Activated CD4-positive, alpha-beta T cell treated with anti-CD3 and anti-CD28 coated beads, Interleukin-2, amount 10 ng/mL, durations not matched to agents 24 days and 14 days (primary cell): ENCODE data around the gene MAGI3. TPM values are rescaled to one million over a fixed set of nuclear protein-coding genes. Genes with fewer than 3 reads are reported as not detected.

ENCODE experiments used
- DNase-seq: peaks from one replicate; pipeline ENCODE4 v3.0.0; 2022
- H3K27ac Mint-ChIP-seq: one replicate; pipeline ENCODE4 v1.8.0; 2022; ENCODE audit warnings: mild to moderate bottlenecking, mixed read lengths
- H3K27me3 Mint-ChIP-seq: one replicate; pipeline ENCODE4 v1.8.0; 2022; ENCODE audit warnings: mixed read lengths
- H3K36me3 Mint-ChIP-seq: one replicate; pipeline ENCODE4 v1.8.0; 2022; ENCODE audit warnings: low read depth, mild to moderate bottlenecking, mixed read lengths
- H3K4me1 Mint-ChIP-seq: one replicate; pipeline ENCODE4 v1.8.0; 2021; ENCODE audit warnings: mixed read lengths
- H3K4me3 Mint-ChIP-seq: one replicate; pipeline ENCODE4 v1.8.0; 2022; ENCODE audit warnings: mild to moderate bottlenecking, moderate library complexity, mixed read lengths
- H3K9me3 Mint-ChIP-seq: one replicate; pipeline ENCODE4 v1.8.0; 2021; ENCODE audit warnings: mixed read lengths
- intact Hi-C: fragments of 100-400 bp; cut with micrococcal nuclease; formaldehyde crosslinking; loops from one replicate; pipeline ENCODE4 v1.15.1; 2023
- total RNA-seq: library from RNA; stranded (reverse); gene quantifications from 2 replicates; pipeline ENCODE4 v1.2.3, GENCODE V29; 2022

Gene MAGI3
- 3.7 and 3.8 TPM in 2 replicates for total RNA-seq

GRCh38 chr1:113389953-113390834, at the start of gene MAGI3:
Gene MAGI3, plus strand, starts transcription at chr1:113390515. Its CDS starts 519 bp downstream, at chr1:113391034.
- H3K27ac Mint-ChIP-seq, result peak within 1 kb of the TSS; percentile 74
- H3K4me3 Mint-ChIP-seq, result peak within 1 kb of the TSS; percentile 90
- no peaks in the 10 kb centered on the region for H3K36me3 Mint-ChIP-seq
- H3K9me3 Mint-ChIP-seq, result peaks cover 3% of the 10 kb centered on the region
- DNase-seq, result peak; percentile 99
- H3K4me1 Mint-ChIP-seq, result peaks cover 28% of the 10 kb centered on the region
- H3K27me3 Mint-ChIP-seq, result peaks cover 46% of the 10 kb centered on the region
- intact Hi-C loops, result loop anchor here (2.0 to 10.0 kb wide), 8 partner anchors 25 to 773 kb away; partner anchors contain the start of genes CAPZA1, LRIG2, RHOC and RSBN1

- intact Hi-C loops, result no loop called here
- DNase-seq, result no peak
- peaks cover 9% of the 10 kb centered on the region for H3K27me3 Mint-ChIP-seq
- H3K4me1 Mint-ChIP-seq, result no peaks in the 10 kb centered on the region
- peaks cover 6% of the 10 kb centered on the region for H3K9me3 Mint-ChIP-seq
- H3K4me3 Mint-ChIP-seq, result no peak overlapping the region
- no peaks in the 10 kb centered on the region for H3K36me3 Mint-ChIP-seq
- H3K27ac Mint-ChIP-seq, result no peak overlapping the region
Measured at GRCh38 chr1:113353580-113353979, 36.7 kb upstream of the MAGI3 start.

DNA sequence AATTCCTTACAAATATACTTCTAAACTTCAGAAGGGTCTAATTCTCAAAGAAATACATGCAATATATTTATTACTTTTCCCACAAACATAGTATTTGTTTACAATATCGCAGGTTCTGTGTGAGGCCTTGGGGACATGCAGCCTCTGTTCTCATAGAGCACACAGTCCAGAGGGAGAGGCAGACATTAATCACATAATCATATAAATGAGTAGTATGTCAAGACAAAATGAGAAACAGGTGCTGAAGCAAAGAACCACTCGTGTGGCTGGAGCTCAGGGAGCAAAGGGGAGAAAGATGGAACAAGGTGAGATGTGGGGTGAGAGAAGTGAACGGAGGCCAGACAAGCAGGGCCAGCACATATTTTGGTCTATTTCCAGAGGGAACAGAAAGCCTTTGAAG, 26.4 kb upstream of the MAGI3 start:
- Mint-ChIP-seq H3K27me3 (peaks cover 3% of the 10 kb centered on the region), H3K4me1 (no peaks in the 10 kb centered on the region), H3K9me3 (no peaks in the 10 kb centered on the region), H3K27ac (no peak overlapping the region), H3K36me3 (no peaks in the 10 kb centered on the region), H3K4me3 (no peak overlapping the region)
- DNase-seq, result no peak
- intact Hi-C loops, result no loop called here

- H3K9me3 Mint-ChIP-seq, result no peaks in the 10 kb centered on the region
- no peaks in the 10 kb centered on the region for H3K36me3 Mint-ChIP-seq
- no peak overlapping the region for H3K4me3 Mint-ChIP-seq
- H3K4me1 Mint-ChIP-seq, result peaks cover 3% of the 10 kb centered on the region
- intact Hi-C loops, result no loop called here
- peak; percentile 41 for DNase-seq
- H3K27ac Mint-ChIP-seq, result no peak overlapping the region
- peaks cover 7% of the 10 kb centered on the region for H3K27me3 Mint-ChIP-seq
Measured at GRCh38 chr1:113369040-113369439, 21.3 kb upstream of the MAGI3 start.

- DNase-seq, result peak; percentile 33
- Mint-ChIP-seq H3K4me1 (peaks cover 3% of the 10 kb centered on the region), H3K36me3 (no peaks in the 10 kb centered on the region), H3K27me3 (peaks cover 9% of the 10 kb centered on the region), H3K9me3 (no peaks in the 10 kb centered on the region), H3K27ac (no peak overlapping the region), H3K4me3 (no peak overlapping the region)
- intact Hi-C loops, result no loop called here
Measured at GRCh38 chr1:113369699-113370098, 20.6 kb upstream of the MAGI3 start.

GRCh38 chr1:113370868-113371267, 19.4 kb upstream of the MAGI3 start:
- intact Hi-C loops, result no loop called here
- H3K27me3 Mint-ChIP-seq, result peaks cover 15% of the 10 kb centered on the region
- peak; percentile 24 for DNase-seq
- no peak overlapping the region for H3K4me3 Mint-ChIP-seq
- H3K36me3 Mint-ChIP-seq, result no peaks in the 10 kb centered on the region
- H3K27ac Mint-ChIP-seq, result no peak overlapping the region
- H3K9me3 Mint-ChIP-seq, result no peaks in the 10 kb centered on the region
- peaks cover 3% of the 10 kb centered on the region for H3K4me1 Mint-ChIP-seq

- Mint-ChIP-seq H3K4me1 (peaks cover 3% of the 10 kb centered on the region), H3K4me3 (no peak overlapping the region), H3K27ac (no peak overlapping the region), H3K36me3 (no peaks in the 10 kb centered on the region), H3K27me3 (peaks cover 20% of the 10 kb centered on the region), H3K9me3 (no peaks in the 10 kb centered on the region)
- intact Hi-C loops, result no loop called here
- no peak for DNase-seq
Measured at GRCh38 chr1:113372546-113372945, 17.8 kb upstream of the MAGI3 start.

GRCh38 chr1:113373644-113374043, 16.7 kb upstream of the MAGI3 start:
- H3K4me1 Mint-ChIP-seq, result peaks cover 3% of the 10 kb centered on the region
- H3K9me3 Mint-ChIP-seq, result no peaks in the 10 kb centered on the region

DNA sequence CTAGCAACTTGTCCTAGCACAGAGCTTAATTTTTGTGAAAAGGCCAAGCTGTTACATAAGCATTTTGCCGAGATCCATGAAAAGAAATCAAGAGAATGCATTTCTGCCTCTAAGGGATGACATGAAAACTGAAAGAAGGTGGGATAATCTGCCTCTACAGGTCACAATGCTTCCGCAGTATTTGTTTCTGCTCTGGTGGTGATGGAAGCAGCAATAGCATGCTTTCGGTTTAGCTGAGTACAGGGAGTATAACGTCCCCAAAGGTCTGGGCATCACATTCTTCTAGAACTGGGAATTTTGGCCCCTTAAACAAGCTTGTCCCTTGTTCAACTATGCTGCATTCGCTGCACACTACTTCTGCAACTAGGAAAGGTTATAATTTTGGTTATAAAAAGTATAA, 14.4 kb upstream of the MAGI3 start:
- no peak for DNase-seq
- no peak overlapping the region for H3K27ac Mint-ChIP-seq
- H3K27me3 Mint-ChIP-seq, result peaks cover 25% of the 10 kb centered on the region
- no peaks in the 10 kb centered on the region for H3K4me1 Mint-ChIP-seq
- H3K4me3 Mint-ChIP-seq, result no peak overlapping the region
- no peaks in the 10 kb centered on the region for H3K9me3 Mint-ChIP-seq
- H3K36me3 Mint-ChIP-seq, result no peaks in the 10 kb centered on the region
- intact Hi-C loops, result no loop called here

More at GRCh38 chr1:113373644-113374043, 16.7 kb upstream of the MAGI3 start:
- Mint-ChIP-seq H3K27me3 (peaks cover 20% of the 10 kb centered on the region), H3K36me3 (no peaks in the 10 kb centered on the region), H3K27ac (no peak overlapping the region), H3K4me3 (no peak overlapping the region)
- DNase-seq, result no peak
- intact Hi-C loops, result no loop called here

DNA sequence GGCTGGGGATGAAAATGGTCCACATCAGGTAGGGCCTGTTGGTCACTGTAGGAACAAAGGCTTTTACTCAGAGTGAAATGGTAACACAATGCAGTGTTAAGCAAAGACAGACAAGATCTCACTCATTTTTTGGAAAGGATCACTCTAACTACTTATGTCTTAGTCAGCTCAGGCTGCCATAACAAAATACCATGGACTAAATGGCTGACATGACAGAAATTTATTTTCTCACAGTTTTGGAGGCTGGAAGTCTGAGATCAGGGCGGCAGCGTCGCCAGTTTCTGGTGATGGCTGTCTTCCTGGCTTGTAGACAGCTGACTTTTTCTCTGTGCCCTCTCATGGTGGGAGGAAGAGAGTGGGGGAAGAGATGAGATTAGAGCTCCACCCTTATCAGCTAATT, 10.2 kb upstream of the MAGI3 start:
- H3K27me3 Mint-ChIP-seq, result peaks cover 18% of the 10 kb centered on the region
- H3K4me3 Mint-ChIP-seq, result no peak overlapping the region
- intact Hi-C loops, result no loop called here
- H3K36me3 Mint-ChIP-seq, result no peaks in the 10 kb centered on the region
- no peaks in the 10 kb centered on the region for H3K9me3 Mint-ChIP-seq
- H3K4me1 Mint-ChIP-seq, result no peaks in the 10 kb centered on the region
- no peak for DNase-seq
- no peak overlapping the region for H3K27ac Mint-ChIP-seq

GRCh38 chr1:113388017-113388620, 2.2 kb upstream of the MAGI3 start:
- Mint-ChIP-seq H3K36me3 (no peaks in the 10 kb centered on the region), H3K4me1 (peaks cover 28% of the 10 kb centered on the region), H3K27me3 (peaks cover 34% of the 10 kb centered on the region), H3K27ac (peak overlapping the region; percentile 40), H3K4me3 (no peak overlapping the region), H3K9me3 (peaks cover 3% of the 10 kb centered on the region)
- intact Hi-C loops, result no loop called here
- no peak for DNase-seq

DNA sequence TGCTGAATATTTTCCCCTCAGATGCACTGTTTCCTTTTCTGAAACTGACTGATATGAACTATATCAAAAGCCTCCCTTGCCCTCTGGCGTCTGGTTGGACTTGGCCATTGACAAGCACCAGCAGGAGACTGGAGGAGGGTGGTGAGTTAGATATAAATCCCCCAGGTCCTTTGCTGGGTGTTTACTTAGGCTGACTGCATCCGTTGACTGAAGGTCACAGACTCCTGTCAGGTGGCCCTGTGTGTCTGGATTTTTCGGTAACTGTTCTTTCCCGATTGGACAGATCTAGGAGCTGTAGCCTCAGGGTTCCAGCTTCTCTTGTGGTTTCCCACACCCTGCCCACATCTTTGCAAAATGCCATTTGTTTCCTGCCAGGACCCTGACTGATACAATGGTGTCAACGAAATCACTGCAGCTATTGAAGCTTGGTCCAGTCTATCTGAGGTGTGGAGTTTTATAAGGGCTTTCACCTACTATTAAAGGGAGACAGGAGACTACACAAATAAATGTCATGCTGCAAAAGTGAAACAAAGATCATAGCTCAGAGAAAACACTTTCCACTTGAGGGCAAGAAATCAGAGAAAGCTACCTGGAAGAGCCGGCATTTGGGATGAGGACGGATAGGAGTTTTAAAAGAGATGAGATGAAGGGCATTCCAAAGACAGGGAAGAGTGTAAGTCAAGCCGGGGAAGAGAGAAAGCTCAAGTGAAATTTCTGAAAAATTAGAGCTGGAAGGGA, 1.5 kb upstream of the MAGI3 start:
- intact Hi-C loops, result no loop called here
- Mint-ChIP-seq H3K36me3 (no peaks in the 10 kb centered on the region), H3K4me1 (peaks cover 28% of the 10 kb centered on the region), H3K27me3 (peaks cover 37% of the 10 kb centered on the region), H3K4me3 (peak overlapping the region; percentile 90), H3K9me3 (peaks cover 3% of the 10 kb centered on the region), H3K27ac (no peak overlapping the region)
- peak; percentile 60 for DNase-seq

GRCh38 chr1:113389359-113389952, 859 bp upstream of the MAGI3 start:
- no peak for DNase-seq
- intact Hi-C loops, result no loop called here
- peaks cover 28% of the 10 kb centered on the region for H3K4me1 Mint-ChIP-seq
- H3K9me3 Mint-ChIP-seq, result peaks cover 3% of the 10 kb centered on the region
- no peaks in the 10 kb centered on the region for H3K36me3 Mint-ChIP-seq
- peak overlapping the region; percentile 74 for H3K27ac Mint-ChIP-seq
- H3K27me3 Mint-ChIP-seq, result peaks cover 43% of the 10 kb centered on the region
- H3K4me3 Mint-ChIP-seq, result peak overlapping the region; percentile 90
